ENCODE results near the gene AKR7A2.
"Not testable (repeated sequence)": the region's sequence is repeated elsewhere in the genome, so short reads cannot be mapped to it uniquely, and the experiment has no call there.

Gene AKR7A2

DNA sequence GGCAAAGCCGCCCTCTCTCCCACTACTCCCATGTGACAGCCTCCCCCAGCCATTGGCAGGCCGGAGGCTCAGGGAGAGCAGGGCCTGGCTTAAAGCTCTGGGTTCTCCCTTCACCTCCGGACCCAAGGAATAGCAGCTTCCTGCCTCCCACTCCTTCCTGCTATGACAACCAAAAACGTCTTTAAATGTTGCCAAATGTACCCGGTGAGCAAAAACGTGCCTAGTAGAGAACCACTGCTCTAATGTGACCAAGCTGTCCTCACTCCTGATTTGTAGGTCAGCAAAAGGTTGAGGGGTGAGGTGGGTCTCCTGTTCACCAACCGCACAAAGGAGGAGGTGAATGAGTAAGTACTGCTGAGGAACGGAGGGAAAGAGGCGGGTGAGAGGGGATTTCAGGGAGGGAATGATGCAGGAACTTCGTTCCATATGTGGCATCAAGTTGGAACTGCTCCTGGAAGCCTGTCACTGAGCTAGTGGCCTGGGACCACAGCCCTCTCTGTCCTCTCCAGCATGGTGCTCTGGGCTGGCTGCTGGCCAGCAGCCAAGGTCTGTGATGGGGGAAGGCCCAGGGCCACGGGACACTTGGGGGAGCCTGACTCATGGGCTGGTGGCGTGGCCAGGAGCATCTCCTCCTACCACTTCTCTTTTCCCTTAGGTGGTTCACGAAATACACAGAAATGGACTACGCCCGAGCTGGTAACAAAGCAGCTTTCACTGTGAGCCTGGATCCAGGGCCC lies 54.6 kb downstream of the AKR7A2 start:
- Histone ChIP-seq H3K9ac (ENCODE audit: low read length) (no peak overlapping the region), H3K36me3 (ENCODE audit: control insufficient read depth, insufficient read depth, low read length) (peaks cover 14% of the 10 kb centered on the region), H3K27ac (ENCODE audit: low read depth, low read length) (no peak overlapping the region), H3K27me3 (ENCODE audit: control insufficient read depth, insufficient read depth, low read length) (no peaks in the 10 kb centered on the region), H3K4me1 (ENCODE audit: control insufficient read depth, insufficient read depth, low read length) (no peaks in the 10 kb centered on the region), H3K4me3 (ENCODE audit: low read length) (no peak overlapping the region)

DNA sequence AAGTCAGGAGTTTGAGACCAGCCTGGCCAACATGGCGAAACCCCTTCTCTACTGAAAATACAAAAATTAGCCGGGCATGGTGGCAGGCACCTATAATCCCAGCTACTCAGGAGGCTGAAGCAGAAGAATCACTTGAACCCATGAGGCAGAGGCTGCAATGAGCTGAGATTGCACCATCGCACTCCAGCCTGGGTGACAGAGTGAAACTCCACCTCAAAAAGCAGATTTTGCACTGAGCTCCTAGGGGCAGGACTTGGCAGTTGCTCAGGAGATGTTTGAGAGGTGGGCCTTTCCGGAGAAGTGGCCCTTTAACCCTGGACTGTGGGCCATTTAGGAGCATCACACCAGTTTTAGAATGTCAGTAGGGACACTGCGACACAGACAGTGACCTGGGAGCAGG lies 55.6 kb downstream of the AKR7A2 start:
- not testable (repeated sequence) for H3K9ac ChIP-seq (ENCODE audit: low read length); H3K4me3 ChIP-seq (ENCODE audit: low read length); H3K27ac ChIP-seq (ENCODE audit: low read depth, low read length); H3K4me1 ChIP-seq (ENCODE audit: control insufficient read depth, insufficient read depth, low read length); H3K27me3 ChIP-seq (ENCODE audit: control insufficient read depth, insufficient read depth, low read length)
- H3K36me3 ChIP-seq (ENCODE audit: control insufficient read depth, insufficient read depth, low read length) = peaks cover 14% of the 10 kb centered on the region

DNA sequence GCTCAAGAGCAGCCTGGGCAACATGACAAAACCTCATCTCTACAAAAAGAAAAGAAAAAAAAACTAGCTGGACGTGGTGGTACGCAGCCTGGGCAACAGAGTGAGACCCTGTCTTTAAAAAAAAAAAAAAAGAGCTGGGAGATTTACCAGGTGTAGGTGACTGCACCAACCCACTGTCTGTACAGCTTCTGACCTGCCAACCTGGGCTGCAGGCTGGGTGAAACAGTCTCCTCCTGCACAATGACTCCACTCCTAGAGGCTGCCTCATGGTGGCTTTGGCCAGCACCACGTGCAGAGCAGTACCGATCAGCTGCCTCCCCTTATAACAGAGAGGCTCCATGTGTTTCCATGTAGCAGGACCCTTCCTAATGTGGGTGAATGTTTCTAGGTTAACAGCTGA lies 56.7 kb downstream of the AKR7A2 start:
- Histone ChIP-seq H3K4me1 (ENCODE audit: control insufficient read depth, insufficient read depth, low read length) (peaks cover 7% of the 10 kb centered on the region), H3K27ac (ENCODE audit: low read depth, low read length) (no peak overlapping the region), H3K27me3 (ENCODE audit: control insufficient read depth, insufficient read depth, low read length) (no peaks in the 10 kb centered on the region), H3K4me3 (ENCODE audit: low read length) (no peak overlapping the region), H3K36me3 (ENCODE audit: control insufficient read depth, insufficient read depth, low read length) (peaks cover 14% of the 10 kb centered on the region), H3K9ac (ENCODE audit: low read length) (no peak overlapping the region)

DNA sequence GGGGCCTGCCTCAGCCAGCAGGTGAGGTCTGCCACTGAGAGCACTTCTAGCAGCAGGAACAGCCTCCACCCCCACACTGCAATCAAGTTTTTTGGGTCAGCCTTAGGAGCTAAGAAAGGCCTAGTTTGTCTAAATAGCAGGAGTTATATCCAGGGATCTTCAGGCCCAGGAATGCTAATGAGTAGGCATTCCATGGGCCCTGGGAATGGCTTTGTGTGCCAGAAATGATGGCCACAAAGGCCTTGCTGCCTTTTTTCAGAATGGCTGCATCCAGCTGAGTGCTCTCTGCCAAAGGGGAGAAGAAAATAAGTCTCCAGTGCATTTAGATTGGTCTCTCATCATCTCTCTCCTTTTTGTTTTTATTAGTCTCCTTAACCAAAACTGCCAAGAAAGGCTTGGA lies 57.5 kb downstream of the AKR7A2 start:
- Histone ChIP-seq H3K4me3 (ENCODE audit: low read length) (no peak overlapping the region), H3K27ac (ENCODE audit: low read depth, low read length) (no peak overlapping the region), H3K36me3 (ENCODE audit: control insufficient read depth, insufficient read depth, low read length) (peaks cover 14% of the 10 kb centered on the region), H3K27me3 (ENCODE audit: control insufficient read depth, insufficient read depth, low read length) (no peaks in the 10 kb centered on the region), H3K9ac (ENCODE audit: low read length) (no peak overlapping the region), H3K4me1 (ENCODE audit: control insufficient read depth, insufficient read depth, low read length) (peaks cover 7% of the 10 kb centered on the region)

Data from rectal smooth muscle tissue (tissue), 1 donor.